Right cardiac atrium (tissue), 5 donors: Measurements from ENCODE around the gene UNCX. TPM values are rescaled to one million over a fixed set of nuclear protein-coding genes. Genes with fewer than 3 reads are reported as not detected.
"Not testable (repeated sequence)": the region's sequence is repeated elsewhere in the genome, so short reads cannot be mapped to it uniquely, and the experiment has no call there.

Experiments used
- ATAC-seq, 2 donors: fragments of 200-7000 bp; cut with Tn5 transposase; one replicate each; pipeline versions ENCODE4 v1.8.0 to v1.9.1; 2020; ENCODE audit warnings: moderate library complexity in 2 of 2, mild to moderate bottlenecking in 1 of 2
- DNase-seq, 3 donors: peaks; one replicate each; pipeline ENCODE4 v3.0.0-alpha.2; 2020
- H3K27ac ChIP-seq: one replicate; pipeline ENCODE4 v1.5.1; 2013; ENCODE audit warnings: mild to moderate bottlenecking, low read length, control low read depth, moderate library complexity
- H3K27me3 ChIP-seq: one replicate; pipeline ENCODE4 v1.6.1; 2013; ENCODE audit not compliant: control insufficient read depth, insufficient read depth
- H3K4me1 ChIP-seq: one replicate; pipeline ENCODE4 v1.6.1; 2013; ENCODE audit warnings: low read length; ENCODE audit not compliant: control insufficient read depth, insufficient read depth
- H3K4me3 ChIP-seq: one replicate; pipeline ENCODE4 v1.5.1; 2013; ENCODE audit warnings: low read length, control low read depth
- H3K9me3 ChIP-seq: one replicate; pipeline ENCODE4 v1.6.1; 2013; ENCODE audit warnings: low read length; ENCODE audit not compliant: control insufficient read depth
- WGBS: extraction: QIAGEN DNeasy Blood & Tissue Kit; methylation state at CpG from one replicate; pipeline ENCODE4 v1.1.7; 2013; 5-methylcytosine and 5-hydroxymethylcytosine counted together
- intact Hi-C, 4 donors: fragments of 100-400 bp; cut with DNase I; formaldehyde crosslinking; loops; one replicate each; pipeline versions ENCODE4 v1.11.0 to v1.14.0; 2022 to 2023
- polyA plus RNA-seq: library from polyadenylated mRNA; stranded (reverse); fragments of 200-250 nt; gene quantifications from one replicate; pipeline ENCODE4 v1.2.3, GENCODE V29; 2013
- total RNA-seq, 4 donors: library from RNA; stranded (reverse); fragmentation: NEBNext Ultra II Directional; extraction: Animal tissue kit (Norgen Biotek cat#: 25700); gene quantifications; one replicate each; pipeline ENCODE4 v1.2.1, GENCODE V29; 2021
- donor health status: healthy with polysubstance abuse.
- donor health status: DM: no; HTN: yes; CAD: no.
- donor health status: DM: no; HTN: no; CAD: no.
- donor health status: DM: no; HTN: yes; CAD: no; lungs with severe emphysema.
- donor health status: DM: yes; HTN: yes; CAD: no.

Gene UNCX
- total and polyA plus RNA-seq, 5 donors: not detected

DNA sequence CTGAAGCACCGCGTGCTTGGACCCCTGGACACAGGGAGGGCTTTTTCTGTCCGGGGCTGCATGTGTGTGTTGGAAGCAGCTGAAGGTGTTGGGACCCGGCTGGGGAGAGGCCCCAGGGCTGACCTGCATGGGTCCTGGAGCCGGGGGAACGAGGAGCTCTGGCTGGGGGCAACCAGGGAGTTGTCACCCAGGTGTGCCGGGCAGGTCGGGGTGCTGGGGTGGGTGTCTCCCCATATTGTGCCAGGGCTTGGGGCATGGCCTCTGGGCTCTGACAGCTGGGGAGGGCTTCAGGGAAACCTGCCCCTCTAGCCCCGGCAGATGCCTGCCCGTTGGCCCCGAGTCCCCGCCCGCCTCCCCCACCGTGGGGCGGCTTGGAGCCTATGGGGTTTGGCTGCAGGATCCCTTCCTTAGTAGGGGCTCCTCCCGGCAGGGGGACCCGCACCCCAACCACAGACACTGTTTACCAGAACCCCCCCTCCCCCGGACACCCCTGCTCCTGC, 42.3 kb downstream of the UNCX start:
- ATAC-seq (peak in 1 of 2 donors; percentile 45), DNase-seq (peak in 2 of 3 donors; percentile 28 to 37)
- intact Hi-C loops: no loop called here
- Histone ChIP-seq H3K27me3 (no peaks in the 10 kb centered on the region), H3K4me3 (no peak overlapping the region), H3K4me1 (no peaks in the 10 kb centered on the region), H3K9me3 (peaks cover 2% of the 10 kb centered on the region), H3K27ac (no peak overlapping the region)
- WGBS: 71% methylated on average over 18 of the region's 18 CpGs

DNA sequence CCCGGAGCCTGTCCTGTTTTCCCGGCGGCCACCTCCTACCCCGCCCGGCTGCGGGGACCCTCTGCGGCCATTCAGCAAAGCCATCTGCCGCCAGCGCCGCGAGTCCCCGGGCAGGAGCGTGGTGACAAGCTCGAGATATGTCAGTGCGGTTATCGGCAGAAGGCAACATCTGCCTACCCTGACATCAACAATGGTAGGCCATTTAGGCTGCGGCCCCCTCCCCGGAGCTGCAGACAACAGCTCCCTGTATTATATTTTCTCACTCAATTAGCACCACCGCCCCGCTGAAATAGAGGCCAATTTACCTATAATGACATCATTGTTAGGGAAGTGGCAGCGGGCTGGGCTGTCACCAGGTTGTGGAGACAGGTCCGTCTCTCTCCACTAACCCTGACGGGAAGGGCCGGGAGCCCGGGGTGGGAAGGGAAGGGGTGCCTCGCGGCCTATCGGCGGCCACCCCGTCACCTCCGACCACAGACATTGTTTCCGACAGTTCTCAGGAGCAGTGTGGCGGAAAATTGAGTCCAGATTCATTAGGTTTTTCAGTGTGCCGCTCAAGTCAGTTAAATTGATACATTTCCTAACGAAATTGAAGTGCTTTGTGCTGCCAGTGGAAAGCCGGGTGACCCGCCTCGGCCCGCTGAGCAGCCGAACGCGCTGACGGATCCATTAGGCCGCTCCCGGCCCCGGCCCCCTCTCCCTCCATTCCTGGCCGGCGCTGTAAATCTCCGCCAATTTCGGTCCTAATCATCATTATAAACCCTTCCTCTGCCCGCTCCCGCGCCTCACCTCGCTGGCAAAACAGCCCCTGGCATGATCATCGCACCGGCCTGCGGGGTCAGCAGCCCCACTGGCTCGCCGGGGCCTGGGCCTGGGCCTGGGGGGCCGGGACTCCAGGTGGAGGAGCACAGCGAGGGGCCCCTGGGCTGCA, 43.0 kb downstream of the UNCX start:
- Histone ChIP-seq H3K4me3 (no peak overlapping the region), H3K27me3 (no peaks in the 10 kb centered on the region), H3K4me1 (no peaks in the 10 kb centered on the region), H3K9me3 (peaks cover 2% of the 10 kb centered on the region), H3K27ac (no peak overlapping the region)
- peak in 2 of 3 donors; percentile 26 to 40 for DNase-seq
- intact Hi-C loops: no loop called here
- WGBS: 61% methylated on average over 61 of the region's 61 CpGs
- no peak for ATAC-seq

DNA sequence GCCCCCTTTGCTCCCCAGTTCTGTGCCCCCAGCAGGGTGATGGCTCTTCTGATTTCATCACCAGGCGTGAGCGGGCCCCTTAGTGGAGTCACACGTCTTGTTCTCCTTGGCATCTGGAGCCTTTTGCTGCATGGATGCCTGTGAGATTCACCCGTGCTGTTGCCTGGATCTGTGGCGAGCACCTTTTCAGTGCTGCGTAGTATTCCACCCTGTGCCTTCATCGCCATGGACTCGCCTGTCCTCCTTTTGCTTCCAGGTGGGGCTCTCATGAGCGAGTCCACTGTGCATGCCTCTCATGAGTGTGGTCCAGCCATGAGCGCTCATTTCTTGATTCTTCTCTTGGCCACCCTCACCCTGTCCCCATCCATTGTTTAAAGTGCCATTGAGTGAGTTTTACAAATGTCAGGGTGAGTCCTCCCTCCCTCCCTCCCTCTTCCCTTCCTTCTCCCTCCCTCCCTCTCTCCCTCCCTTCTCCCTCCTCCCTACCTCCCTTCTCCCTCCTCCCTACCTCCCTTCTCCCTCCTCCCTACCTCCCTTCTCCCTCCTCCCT, 44.0 kb downstream of the UNCX start:
- Histone ChIP-seq H3K27me3 (no peaks in the 10 kb centered on the region), H3K4me1 (no peaks in the 10 kb centered on the region), H3K9me3 (peaks cover 2% of the 10 kb centered on the region), H3K4me3 (no peak overlapping the region), H3K27ac (no peak overlapping the region)
- intact Hi-C loops: no loop called here
- DNase-seq (peak in 1 of 3 donors; percentile 3), ATAC-seq (no peak)
- WGBS: 94% methylated on average over 10 of the region's 10 CpGs

DNA sequence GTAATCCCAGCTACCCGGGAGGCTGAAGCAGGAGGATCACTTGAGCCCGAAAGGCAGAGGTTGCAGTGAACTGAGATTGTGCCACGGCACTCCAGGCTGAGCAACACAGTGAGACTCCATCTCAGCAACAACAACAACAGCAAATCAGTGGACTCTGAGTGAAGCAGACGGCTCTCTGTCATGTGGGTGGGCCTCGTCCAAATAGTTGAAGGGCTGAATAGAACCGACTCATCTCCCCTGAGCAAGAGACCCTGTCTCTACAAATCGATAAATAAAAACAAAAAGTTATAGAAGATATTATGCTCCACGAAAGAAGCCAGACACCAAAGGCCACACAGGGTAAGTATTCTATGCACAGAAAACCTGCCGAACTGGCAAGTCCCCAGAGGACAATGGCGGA, 45.9 kb downstream of the UNCX start:
- H3K4me3 ChIP-seq: no peak overlapping the region
- H3K27me3 ChIP-seq: no peaks in the 10 kb centered on the region
- intact Hi-C loops: no loop called here
- peaks cover 2% of the 10 kb centered on the region for H3K9me3 ChIP-seq
- ATAC-seq (no peak), DNase-seq (peak in 1 of 3 donors; percentile 6)
- H3K4me1 ChIP-seq: no peaks in the 10 kb centered on the region
- H3K27ac ChIP-seq: no peak overlapping the region
- WGBS: 89% methylated on average over 10 of the region's 10 CpGs

DNA sequence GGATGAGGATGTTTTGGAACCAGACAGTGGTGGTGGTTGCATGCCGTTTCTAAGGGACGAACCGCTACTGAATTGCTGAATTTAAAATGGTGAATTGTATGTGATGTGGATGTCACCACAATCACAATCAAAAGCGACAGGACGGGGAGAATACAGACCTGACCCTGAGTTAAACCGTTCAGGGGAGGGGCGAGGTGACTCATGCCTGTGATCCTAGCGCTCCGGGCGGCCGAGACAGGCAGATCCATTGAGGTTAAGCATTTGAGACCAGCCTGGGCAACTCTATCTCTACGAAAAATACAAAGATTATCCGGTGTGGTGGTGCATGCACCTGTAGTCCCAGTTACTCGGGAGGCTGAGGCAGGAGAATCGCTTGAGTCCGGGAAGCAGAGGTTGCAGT, 46.4 kb downstream of the UNCX start:
- H3K4me3 ChIP-seq: no peak overlapping the region
- no peaks in the 10 kb centered on the region for H3K4me1 ChIP-seq
- DNase-seq (peak in 2 of 3 donors; percentile 2 to 27), ATAC-seq (no peak)
- WGBS: 79% methylated on average over 16 of the region's 16 CpGs
- no peak overlapping the region for H3K27ac ChIP-seq
- intact Hi-C loops: no loop called here
- H3K9me3 ChIP-seq: peaks cover 2% of the 10 kb centered on the region
- no peaks in the 10 kb centered on the region for H3K27me3 ChIP-seq

DNA sequence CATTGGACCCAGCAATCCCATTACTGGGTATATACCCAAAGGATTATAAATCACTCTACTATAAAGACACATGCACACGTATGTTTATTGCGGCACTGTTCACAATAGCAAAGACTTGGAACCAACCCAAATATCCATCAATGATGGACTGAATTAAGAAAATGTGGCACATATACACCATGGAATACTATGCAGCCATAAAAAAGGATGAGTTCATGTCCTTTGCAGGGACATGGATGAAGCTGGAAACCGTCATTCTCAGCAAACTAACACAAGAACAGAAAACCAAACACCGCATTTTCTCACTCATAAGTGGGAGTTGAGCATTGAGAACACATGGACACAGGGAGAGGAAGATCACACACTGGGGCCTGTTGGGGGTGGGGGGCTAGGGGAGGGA, 47.2 kb downstream of the UNCX start:
- ATAC-seq, H3K4me3 ChIP-seq, intact Hi-C loops, H3K4me1 ChIP-seq, H3K9me3 ChIP-seq, DNase-seq, H3K27ac ChIP-seq, H3K27me3 ChIP-seq: not testable (repeated sequence)
- 52% methylated on average over 4 of the region's 4 CpGs for WGBS

DNA sequence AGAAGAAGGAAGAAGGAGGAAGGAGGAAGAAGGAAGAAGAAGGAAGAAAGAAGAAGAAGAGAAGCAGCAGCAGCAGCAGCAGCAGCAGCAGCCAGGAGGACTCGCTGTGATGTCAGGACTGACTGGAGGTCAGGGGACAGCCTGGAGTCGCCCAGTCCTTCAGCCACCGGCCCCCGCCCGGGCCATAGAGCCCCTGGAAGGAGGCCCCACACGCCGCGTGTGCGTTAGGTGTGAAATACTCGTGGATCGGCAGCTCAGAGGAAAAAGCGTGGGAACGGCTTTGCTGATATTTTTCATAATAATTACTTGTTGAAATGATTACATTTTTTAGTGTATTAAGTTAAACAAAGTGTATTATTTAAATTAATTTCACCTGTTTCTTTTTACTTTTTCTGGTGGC, 48.4 kb downstream of the UNCX start:
- Histone ChIP-seq H3K27ac (no peak overlapping the region), H3K9me3 (peaks cover 2% of the 10 kb centered on the region), H3K4me3 (no peak overlapping the region), H3K27me3 (no peaks in the 10 kb centered on the region), H3K4me1 (no peaks in the 10 kb centered on the region)
- intact Hi-C loops: no loop called here
- 67% methylated on average over 13 of the region's 13 CpGs for WGBS
- ATAC-seq: no peak
- peak in 2 of 3 donors; percentile 7 to 14 for DNase-seq

DNA sequence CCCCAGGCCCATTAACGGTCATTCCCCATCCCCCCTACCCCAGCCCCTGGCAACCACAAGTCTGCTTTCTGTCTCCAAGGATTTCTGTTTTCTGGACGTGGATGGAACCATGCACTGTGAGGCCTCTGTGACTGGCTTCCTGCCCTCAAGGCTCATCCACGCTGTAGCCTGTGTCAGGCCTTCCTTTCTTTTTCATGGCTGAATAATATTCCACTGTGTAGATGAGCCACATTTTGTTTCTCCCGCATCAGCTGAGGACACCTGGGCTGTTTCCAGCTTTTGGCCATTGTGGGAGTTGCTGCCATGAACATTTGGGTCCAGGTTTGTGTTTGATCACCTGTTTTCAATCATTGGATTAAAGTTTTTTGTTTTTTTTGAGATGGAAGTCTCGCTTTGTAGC, 50.0 kb downstream of the UNCX start:
- DNase-seq (no peak), ATAC-seq (no peak)
- H3K4me1 ChIP-seq: no peaks in the 10 kb centered on the region
- no peak overlapping the region for H3K4me3 ChIP-seq
- H3K27ac ChIP-seq: no peak overlapping the region
- intact Hi-C loops: no loop called here
- H3K9me3 ChIP-seq: no peaks in the 10 kb centered on the region
- whole genome bisulfite sequencing: 77% methylated on average over 5 of the region's 5 CpGs
- no peaks in the 10 kb centered on the region for H3K27me3 ChIP-seq

DNA sequence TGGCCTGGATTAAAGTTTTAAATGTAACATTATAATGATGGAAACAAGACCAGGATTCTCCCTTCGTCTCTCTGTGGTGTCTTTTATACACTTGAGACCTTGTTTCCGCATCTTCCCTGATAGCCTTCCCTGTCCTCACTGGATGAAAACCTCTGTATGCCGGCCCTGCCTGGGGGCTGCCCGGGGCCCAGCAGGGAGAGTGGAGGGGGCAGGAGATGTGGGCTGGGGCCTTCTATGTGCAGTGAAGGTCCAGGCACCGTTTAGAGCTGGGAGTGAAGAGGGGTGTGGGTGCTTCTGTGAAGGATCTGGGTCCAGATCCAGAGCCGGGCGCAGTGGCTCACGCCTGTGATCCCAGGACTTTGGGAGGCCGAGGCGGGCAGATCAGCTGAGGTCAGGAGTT, 50.7 kb downstream of the UNCX start:
- no peaks in the 10 kb centered on the region for H3K9me3 ChIP-seq
- WGBS: 69% methylated on average over 10 of the region's 10 CpGs
- no peaks in the 10 kb centered on the region for H3K4me1 ChIP-seq
- intact Hi-C loops: no loop called here
- no peak overlapping the region for H3K27ac ChIP-seq
- H3K27me3 ChIP-seq: no peaks in the 10 kb centered on the region
- H3K4me3 ChIP-seq: no peak overlapping the region
- no peak for ATAC-seq
- DNase-seq: no peak

DNA sequence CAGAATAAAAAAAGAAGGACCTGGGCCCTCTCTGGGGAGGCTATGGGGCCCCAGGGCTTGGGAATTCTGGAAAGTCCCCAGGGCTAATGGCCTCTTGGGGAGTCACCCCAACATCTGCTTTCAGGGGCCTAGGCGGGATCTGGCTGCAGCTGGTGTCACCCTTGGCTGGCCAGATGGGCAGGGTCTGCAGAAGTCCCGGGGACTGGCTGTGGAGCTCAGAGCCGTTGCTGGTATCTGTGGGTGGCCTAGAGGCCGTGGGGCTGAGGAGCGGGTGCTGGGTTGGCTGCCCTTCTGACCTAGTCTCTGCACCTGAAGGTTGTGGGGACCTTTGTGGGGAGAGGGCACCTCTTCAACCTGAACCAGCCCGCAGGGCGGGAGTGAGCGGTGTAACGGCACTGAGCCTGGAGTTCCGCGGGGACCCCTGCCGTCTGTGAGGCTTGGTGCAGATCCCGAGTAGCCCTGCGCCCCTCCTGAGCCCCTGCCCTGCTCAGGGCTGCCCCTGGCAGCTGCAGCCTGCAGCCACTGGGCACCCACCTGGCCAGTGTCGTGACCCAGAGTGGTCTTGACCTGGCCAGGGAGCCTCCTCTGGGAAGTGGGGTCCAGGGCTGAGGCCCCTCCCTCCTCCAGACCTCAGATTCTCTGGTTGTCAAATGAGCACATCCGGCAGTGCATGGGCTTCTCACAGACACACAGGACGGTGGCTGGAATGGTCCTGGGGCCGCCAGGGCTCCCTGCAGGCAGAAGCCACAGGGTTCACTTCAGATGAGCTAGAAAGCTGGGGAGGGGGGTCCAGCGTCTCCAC, 51.5 kb downstream of the UNCX start:
- WGBS: 62% methylated on average over 19 of the region's 19 CpGs
- intact Hi-C loops: no loop called here
- DNase-seq: peak in 1 of 3 donors; percentile 32
- H3K27me3 ChIP-seq: no peaks in the 10 kb centered on the region
- no peak for ATAC-seq
- no peaks in the 10 kb centered on the region for H3K4me1 ChIP-seq
- H3K4me3 ChIP-seq: no peak overlapping the region
- no peaks in the 10 kb centered on the region for H3K9me3 ChIP-seq
- H3K27ac ChIP-seq: no peak overlapping the region
